Breast epithelium (tissue), 4 donors: ENCODE results near the gene NADSYN1. TPM values are rescaled to one million over a fixed set of nuclear protein-coding genes. Genes with fewer than 3 reads are reported as not detected.

Source experiments
- DNase-seq, 2 donors: peaks; one replicate each; pipeline ENCODE4 v3.0.0-alpha.2; 2019; ENCODE audit warnings: low spot score in 2 of 2
- H3K27ac ChIP-seq, 2 donors: fragments of 200-600 bp; sonication (generic) in 1 of 2; one replicate each; pipeline ENCODE4 v1.5.1; 2016 to 2019; ENCODE audit warnings: mild to moderate bottlenecking in 1 of 2
- H3K27me3 ChIP-seq, 2 donors: fragments of 200-600 bp; sonication (generic) in 1 of 2; one replicate each; pipeline versions ENCODE4 v1.5.1 to v1.6.0; 2017 to 2019; ENCODE audit warnings: control low read depth in 1 of 2, mild to moderate bottlenecking in 1 of 2
- H3K36me3 ChIP-seq: fragments of 200-600 bp; one replicate; pipeline ENCODE4 v1.5.1; 2019
- H3K4me1 ChIP-seq, 2 donors: fragments of 200-600 bp; sonication (generic); one replicate each; pipeline ENCODE4 v1.5.1; 2016 to 2019; ENCODE audit warnings: control low read depth in 1 of 2
- H3K4me3 ChIP-seq, 3 donors: fragments of 200-600 bp; sonication (generic); 1 replicate in 2 of 3; 2 replicates in 1 of 3; pipeline ENCODE4 v1.5.1; 2016 to 2019; ENCODE audit warnings: mild to moderate bottlenecking in 3 of 3, moderate library complexity in 2 of 3
- H3K9me3 ChIP-seq, 2 donors: fragments of 200-600 bp; sonication (generic) in 1 of 2; one replicate each; pipeline ENCODE4 v1.5.1; 2016 to 2019; ENCODE audit warnings: control low read depth in 1 of 2
- POLR2A ChIP-seq: fragments of 450-650 bp; IDR thresholded peaks from one replicate; pipeline ENCODE4 v1.6.1; 2016; ENCODE audit warnings: antibody characterized with exemption, mild to moderate bottlenecking, moderate library complexity
- POLR2AphosphoS5 ChIP-seq, 3 donors: sonication (generic); formaldehyde crosslinking; IDR thresholded peaks; one replicate each; pipeline ENCODE4 v1.6.1; 2017; ENCODE audit warnings: antibody characterized with exemption in 3 of 3
- intact Hi-C: fragments of 100-400 bp; cut with DNase I; formaldehyde crosslinking; loops from one replicate; pipeline ENCODE4 v1.15.1; 2023; ENCODE audit warnings: low total_unique reads
- total RNA-seq, 3 donors: library from RNA; depleted of rRNA; stranded (reverse); fragments of >200 nt; gene quantifications; one replicate each; pipeline ENCODE4 v1.1.0, GENCODE V29; 2016
- TF ChIP-seq, protein P1 (sequence below), 3 donors: fragments of 450-650 bp; IDR thresholded peaks; one replicate each; pipeline ENCODE4 v1.5.1; 2016 to 2017; ENCODE audit warnings: antibody characterized with exemption in 3 of 3, mild to moderate bottlenecking in 3 of 3, moderate library complexity in 3 of 3

The NADSYN1 gene
- total RNA-seq, 3 donors from 2014 or later, result 58.6 to 83.6 (median 70.5) TPM

DNA sequence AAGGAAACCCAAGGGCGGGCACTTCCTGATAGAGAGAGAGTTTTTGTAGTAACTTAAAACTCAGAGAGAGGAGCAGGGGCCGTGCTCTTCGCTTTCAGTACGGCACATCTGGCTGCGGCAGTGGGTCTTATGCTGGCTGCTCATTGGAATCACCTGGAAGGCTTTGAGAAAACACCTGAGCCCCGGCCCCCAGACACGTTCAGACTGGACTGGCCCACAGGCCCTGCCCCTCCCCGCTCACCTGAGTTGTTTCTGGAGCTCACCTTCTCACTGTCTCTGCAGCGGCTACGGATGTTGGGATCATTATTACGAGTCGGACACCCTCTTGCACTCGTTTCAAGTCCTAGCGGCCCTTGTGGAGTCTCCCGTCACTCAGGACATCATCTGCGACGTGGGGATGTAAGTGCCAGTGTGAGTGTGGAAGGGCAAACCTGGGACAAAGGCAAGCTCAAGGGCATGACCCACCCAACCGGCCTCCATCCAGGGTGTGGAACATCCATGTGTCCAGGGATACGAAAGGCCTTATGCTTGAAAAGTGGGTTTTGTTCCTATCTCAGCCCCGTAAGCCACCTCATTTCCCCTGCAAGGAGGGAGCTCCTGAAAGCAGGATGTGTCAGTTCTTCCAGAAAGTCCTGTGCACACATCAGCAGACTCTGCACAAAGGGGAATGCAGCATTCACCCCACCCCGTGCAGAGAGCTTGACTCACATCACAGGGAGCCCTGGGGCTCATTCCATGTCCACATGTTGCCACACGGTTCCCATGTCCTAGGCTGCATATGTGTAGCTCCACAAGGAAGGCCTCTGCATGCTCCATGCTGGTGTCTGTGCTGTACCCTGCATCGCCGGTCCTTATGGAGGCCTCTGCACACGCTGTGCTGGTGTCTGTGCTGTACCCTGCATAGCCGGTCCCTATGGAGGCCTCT, 5.4 kb downstream of the NADSYN1 start:
- Histone ChIP-seq H3K27ac (no peak overlapping the region), H3K4me1 (no peaks in the 10 kb centered on the region), H3K27me3 (no peaks in the 10 kb centered on the region), H3K9me3 (no peaks in the 10 kb centered on the region), H3K4me3 (no peak overlapping the region), H3K36me3 (peaks cover 12% of the 10 kb centered on the region)
- DNase-seq, result no peak
- TF ChIP-seq, protein P1, sequence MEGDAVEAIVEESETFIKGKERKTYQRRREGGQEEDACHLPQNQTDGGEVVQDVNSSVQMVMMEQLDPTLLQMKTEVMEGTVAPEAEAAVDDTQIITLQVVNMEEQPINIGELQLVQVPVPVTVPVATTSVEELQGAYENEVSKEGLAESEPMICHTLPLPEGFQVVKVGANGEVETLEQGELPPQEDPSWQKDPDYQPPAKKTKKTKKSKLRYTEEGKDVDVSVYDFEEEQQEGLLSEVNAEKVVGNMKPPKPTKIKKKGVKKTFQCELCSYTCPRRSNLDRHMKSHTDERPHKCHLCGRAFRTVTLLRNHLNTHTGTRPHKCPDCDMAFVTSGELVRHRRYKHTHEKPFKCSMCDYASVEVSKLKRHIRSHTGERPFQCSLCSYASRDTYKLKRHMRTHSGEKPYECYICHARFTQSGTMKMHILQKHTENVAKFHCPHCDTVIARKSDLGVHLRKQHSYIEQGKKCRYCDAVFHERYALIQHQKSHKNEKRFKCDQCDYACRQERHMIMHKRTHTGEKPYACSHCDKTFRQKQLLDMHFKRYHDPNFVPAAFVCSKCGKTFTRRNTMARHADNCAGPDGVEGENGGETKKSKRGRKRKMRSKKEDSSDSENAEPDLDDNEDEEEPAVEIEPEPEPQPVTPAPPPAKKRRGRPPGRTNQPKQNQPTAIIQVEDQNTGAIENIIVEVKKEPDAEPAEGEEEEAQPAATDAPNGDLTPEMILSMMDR (IDR thresholded peaks at IDR 0.05), result no peak
- TF ChIP-seq POLR2A (no peak), POLR2AphosphoS5 (IDR thresholded peaks at IDR 0.05) (no peak)
- intact Hi-C loops, result no loop called here

DNA sequence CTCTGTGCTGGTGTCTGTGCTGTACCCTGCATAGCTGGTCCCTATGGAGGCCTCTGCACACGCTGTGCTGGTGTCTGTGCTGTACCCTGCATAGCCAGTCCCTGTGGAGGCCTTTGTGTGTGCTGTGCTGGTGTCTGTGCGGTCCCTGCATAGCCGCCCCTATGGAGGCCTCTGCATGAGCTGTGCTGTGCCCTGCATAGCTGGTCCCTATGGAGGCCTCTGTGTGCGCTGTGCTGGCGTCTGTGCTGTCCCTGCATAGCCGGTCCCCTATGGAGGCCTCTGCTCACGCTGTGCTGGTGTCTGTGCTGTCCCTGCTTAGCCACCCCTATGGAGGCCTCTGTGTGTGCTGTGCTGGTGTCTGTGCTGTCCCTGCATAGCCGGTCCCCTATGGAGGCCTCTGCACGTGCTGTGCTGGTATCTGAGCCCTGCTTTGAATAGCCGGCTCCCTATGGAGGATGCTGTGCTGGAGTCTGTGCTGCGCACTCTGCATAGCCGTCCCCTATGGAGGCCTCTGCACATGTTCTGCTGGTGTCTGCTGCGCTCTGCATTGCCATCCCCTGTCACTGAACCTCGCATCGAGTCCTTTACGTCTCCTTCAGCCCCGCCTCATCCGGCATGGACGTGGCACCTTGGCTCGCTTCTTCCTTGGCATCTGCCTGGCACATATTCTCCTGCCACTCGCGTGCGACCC, 6.2 kb downstream of the NADSYN1 start:
- no peak overlapping the region for H3K4me3 ChIP-seq
- no peaks in the 10 kb centered on the region for H3K27me3 ChIP-seq
- no peak for DNase-seq
- H3K27ac ChIP-seq, result no peak overlapping the region
- TF ChIP-seq POLR2A, result no peak
- TF ChIP-seq, protein P1 (IDR thresholded peaks at IDR 0.05), result no peak
- TF ChIP-seq POLR2AphosphoS5 (IDR thresholded peaks at IDR 0.05), result no peak
- no peaks in the 10 kb centered on the region for H3K4me1 ChIP-seq
- intact Hi-C loops, result no loop called here
- H3K36me3 ChIP-seq, result peaks cover 12% of the 10 kb centered on the region
- no peaks in the 10 kb centered on the region for H3K9me3 ChIP-seq

GRCh38 chr11:71459767-71460320, 6.8 kb downstream of the NADSYN1 start:
- TF ChIP-seq POLR2A, result no peak
- TF ChIP-seq POLR2AphosphoS5 (IDR thresholded peaks at IDR 0.05), result no peak
- TF ChIP-seq, protein P1 (IDR thresholded peaks at IDR 0.05), result no peak
- Histone ChIP-seq H3K9me3 (no peaks in the 10 kb centered on the region), H3K36me3 (peaks cover 12% of the 10 kb centered on the region), H3K27ac (no peak overlapping the region), H3K4me1 (no peaks in the 10 kb centered on the region), H3K27me3 (no peaks in the 10 kb centered on the region), H3K4me3 (no peak overlapping the region)
- DNase-seq, result no peak
- intact Hi-C loops, result no loop called here

GRCh38 chr11:71461696-71462095, 8.7 kb downstream of the NADSYN1 start:
- Histone ChIP-seq H3K9me3 (no peaks in the 10 kb centered on the region), H3K36me3 (peaks cover 11% of the 10 kb centered on the region), H3K27me3 (no peaks in the 10 kb centered on the region), H3K27ac (no peak overlapping the region), H3K4me3 (no peak overlapping the region), H3K4me1 (no peaks in the 10 kb centered on the region)
- no peak for DNase-seq
- TF ChIP-seq POLR2A (no peak), POLR2AphosphoS5 (IDR thresholded peaks at IDR 0.05) (no peak)
- TF ChIP-seq, protein P1 (IDR thresholded peaks at IDR 0.05), result no peak
- intact Hi-C loops, result no loop called here
